Spleen (tissue), 7 donors: ENCODE results near the gene C6orf47.

Experiments
- CTCF ChIP-seq, 11 experiments: fragments of 200-600 bp in 7 of 11; fragments of 450-650 bp in 4 of 11; sonication (generic) in 4 of 11; IDR thresholded peaks in 8 of 11; conservative IDR thresholded peaks in 3 of 11; 1 replicate in 7 of 11; 2 replicates in 4 of 11; pipeline versions ENCODE4 v1.4.0 to v1.8.0; 2016 to 2021; ENCODE audit warnings: antibody characterized with exemption in 11 of 11, inconsistent platforms in 4 of 11, mild to moderate bottlenecking in 1 of 11
- POLR2A ChIP-seq, 3 donors: fragments of 450-650 bp; IDR thresholded peaks; one replicate each; pipeline ENCODE4 v1.5.1; 2017; ENCODE audit warnings: antibody characterized with exemption in 3 of 3, mild to moderate bottlenecking in 1 of 3
- POLR2AphosphoS5 ChIP-seq, 3 donors: sonication (generic); formaldehyde crosslinking; IDR thresholded peaks; one replicate each; pipeline ENCODE4 v1.5.1; 2017; ENCODE audit warnings: antibody characterized with exemption in 3 of 3
- donor health status: DM: no; HTN: no; CAD: no; lungs with moderate emphysema.
- donor health status: DM: no; HTN: no; CAD: no.
- donor health status: DM: no; HTN: no; CAD: no.

- TF ChIP-seq CTCF (IDR thresholded peaks at IDR 0.05 in 8 of 11, conservative IDR thresholded peaks at IDR 0.05 in 3 of 11) (peak in 6 of 11 experiments; percentile 7 to 51 (median 19)), POLR2A (IDR thresholded peaks at IDR 0.05) (peak in 2 of 3 donors; percentile 26 to 40), POLR2AphosphoS5 (IDR thresholded peaks at IDR 0.05) (peak; percentile 89 to 96 (median 93))
These were observed 5.1 kb upstream of the C6orf47 start, which contains the start of gene CSNK2B for GRCh38 chr6:31665501-31666336.
